Cardiac fibroblast (primary cell): ENCODE data around the gene MGA.

Experiments used
- DNase-seq, 2 donors: peaks; one replicate each; pipeline versions ENCODE4 v3.0.0 to v3.0.0-alpha.2; 2010; ENCODE audit warnings: low read depth in 2 of 2
- H3K4me3 ChIP-seq, 2 donors: replicated peaks in 1 of 2; 1 replicate in 1 of 2; 2 replicates in 1 of 2; pipeline ENCODE4 v1.5.1; 2011; ENCODE audit warnings: low read depth in 2 of 2, low read length in 2 of 2, mild to moderate bottlenecking in 2 of 2, moderate library complexity in 1 of 2
- TF ChIP-seq, protein P1 (sequence below): IDR thresholded peaks from one replicate; pipeline ENCODE4 v1.5.1; 2011; ENCODE audit warnings: low read depth, mild to moderate bottlenecking, low read length, inconsistent platforms

MGA gene

GRCh38 chr15:41809121-41809520 is 148.9 kb downstream of the MGA start:
- TF ChIP-seq, protein P1, sequence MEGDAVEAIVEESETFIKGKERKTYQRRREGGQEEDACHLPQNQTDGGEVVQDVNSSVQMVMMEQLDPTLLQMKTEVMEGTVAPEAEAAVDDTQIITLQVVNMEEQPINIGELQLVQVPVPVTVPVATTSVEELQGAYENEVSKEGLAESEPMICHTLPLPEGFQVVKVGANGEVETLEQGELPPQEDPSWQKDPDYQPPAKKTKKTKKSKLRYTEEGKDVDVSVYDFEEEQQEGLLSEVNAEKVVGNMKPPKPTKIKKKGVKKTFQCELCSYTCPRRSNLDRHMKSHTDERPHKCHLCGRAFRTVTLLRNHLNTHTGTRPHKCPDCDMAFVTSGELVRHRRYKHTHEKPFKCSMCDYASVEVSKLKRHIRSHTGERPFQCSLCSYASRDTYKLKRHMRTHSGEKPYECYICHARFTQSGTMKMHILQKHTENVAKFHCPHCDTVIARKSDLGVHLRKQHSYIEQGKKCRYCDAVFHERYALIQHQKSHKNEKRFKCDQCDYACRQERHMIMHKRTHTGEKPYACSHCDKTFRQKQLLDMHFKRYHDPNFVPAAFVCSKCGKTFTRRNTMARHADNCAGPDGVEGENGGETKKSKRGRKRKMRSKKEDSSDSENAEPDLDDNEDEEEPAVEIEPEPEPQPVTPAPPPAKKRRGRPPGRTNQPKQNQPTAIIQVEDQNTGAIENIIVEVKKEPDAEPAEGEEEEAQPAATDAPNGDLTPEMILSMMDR, result no peak
- H3K4me3 ChIP-seq, result no peak overlapping the region
- no peak for DNase-seq

DNA sequence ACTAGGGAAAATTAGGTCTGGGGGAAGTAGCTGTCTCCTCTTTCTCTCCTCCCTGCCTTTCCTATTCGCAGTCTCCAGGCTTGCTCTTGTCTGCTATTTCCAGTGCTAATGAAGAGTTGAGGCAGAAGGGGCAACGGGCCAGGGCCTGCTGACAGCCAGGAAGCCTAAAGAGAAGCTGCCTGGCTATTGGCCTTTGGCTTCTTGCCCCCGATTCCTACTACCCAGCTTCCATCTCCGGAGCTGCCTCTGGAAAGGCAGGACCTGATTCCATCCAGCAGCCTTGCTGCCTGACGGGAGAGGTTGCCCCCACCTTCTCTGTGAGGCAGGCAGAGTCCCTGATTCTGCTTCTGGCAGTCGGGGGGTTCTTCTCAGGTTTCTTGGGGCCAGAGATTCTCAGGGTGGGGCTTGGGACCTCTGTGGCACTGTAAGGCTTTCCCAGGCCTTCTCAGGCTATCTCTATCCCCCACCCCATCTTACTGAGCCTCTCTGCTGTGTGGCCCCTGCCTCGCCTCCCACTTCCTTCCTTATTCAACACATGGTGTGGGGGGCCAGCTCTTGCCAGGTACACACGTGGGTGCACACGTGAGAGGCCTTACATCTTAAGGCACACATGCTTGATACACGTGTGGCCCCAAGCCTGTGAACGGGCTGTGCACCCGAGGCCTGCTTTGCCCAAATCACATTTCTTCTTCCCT is 149.5 kb downstream of the MGA start:
- no peak overlapping the region for H3K4me3 ChIP-seq
- DNase-seq, result no peak
- TF ChIP-seq, protein P1, result no peak

GRCh38 chr15:41810651-41811431 is 150.6 kb downstream of the MGA start:
- TF ChIP-seq, protein P1, result no peak
- no peak overlapping the region for H3K4me3 ChIP-seq
- DNase-seq, result no peak

- no peak overlapping the region for H3K4me3 ChIP-seq
- DNase-seq, result peak; percentile 90 to 92
- TF ChIP-seq, protein P1, result peak; percentile 89
Measured at GRCh38 chr15:41811432-41812195, 151.4 kb downstream of the MGA start.

- TF ChIP-seq, protein P1, result no peak
- no peak for DNase-seq
- no peak overlapping the region for H3K4me3 ChIP-seq
Measured at GRCh38 chr15:41812820-41813375, 152.7 kb downstream of the MGA start.

DNA sequence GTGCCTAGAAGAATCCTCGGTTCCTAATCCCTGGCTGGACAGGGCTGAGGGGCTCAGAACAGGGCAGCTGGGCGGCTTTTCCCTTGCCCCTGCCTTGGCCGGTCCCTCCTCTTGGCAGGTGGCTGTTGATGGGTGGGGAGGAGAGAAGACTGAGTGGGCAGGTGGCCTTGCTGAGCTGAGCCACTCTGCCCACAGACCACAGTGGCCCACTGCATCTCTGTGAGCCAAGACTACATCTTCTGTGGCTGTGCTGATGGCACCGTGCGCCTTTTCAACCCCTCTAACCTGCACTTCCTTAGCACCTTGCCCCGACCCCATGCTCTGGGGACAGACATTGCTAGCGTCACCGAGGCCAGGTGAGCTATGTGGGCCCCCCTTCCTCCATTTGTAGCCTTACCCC is 153.2 kb downstream of the MGA start:
- H3K4me3 ChIP-seq, result no peak overlapping the region
- TF ChIP-seq, protein P1, result no peak
- DNase-seq, result no peak
